Measurements from ENCODE around the gene MAG.
"Not testable (repeated sequence)": the region's sequence is repeated elsewhere in the genome, so short reads cannot be mapped to it uniquely, and the experiment has no call there.

The MAG gene

DNA sequence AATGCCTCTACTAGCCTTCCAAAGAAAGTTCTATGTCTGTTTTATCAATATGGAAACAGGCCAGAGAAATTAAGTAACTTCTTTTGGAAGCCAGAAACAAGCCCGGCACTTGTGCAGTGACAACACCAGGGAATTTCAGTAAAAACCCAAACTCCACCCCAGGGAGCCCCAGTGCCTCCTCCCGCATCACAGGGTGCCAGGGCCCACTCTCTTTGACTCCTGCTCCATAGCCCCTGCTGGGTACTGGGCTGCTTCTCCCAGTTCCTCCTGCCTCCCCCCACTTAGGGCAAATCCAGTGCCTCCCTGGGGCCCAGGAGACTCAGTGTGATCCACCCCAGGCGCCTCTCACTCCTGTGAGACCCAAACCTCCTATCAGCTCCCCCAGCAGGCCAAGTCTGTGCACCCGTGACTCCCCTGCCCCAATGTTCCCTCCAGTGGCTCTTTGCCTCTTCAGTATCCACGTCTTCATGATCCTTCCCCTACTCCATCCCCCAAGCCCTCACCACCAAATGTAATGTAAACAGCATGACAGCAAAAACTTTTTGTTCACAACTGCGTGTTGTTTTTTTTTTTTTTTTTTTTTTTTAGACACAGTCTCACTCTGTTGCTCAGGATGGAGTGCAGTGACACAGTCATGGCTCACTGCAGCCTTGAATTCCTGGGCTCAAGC is 64.0 kb downstream of the MAG start (continued):
- TF ChIP-seq POU6F1 (CRISPR knock-in tag; IDR thresholded peaks at IDR 0.05; ENCODE audit: borderline replicate concordance, low read depth) (no peak), PPARA (CRISPR knock-in tag; IDR thresholded peaks at IDR 0.05; ENCODE audit: borderline replicate concordance) (no peak), RARB (CRISPR knock-in tag; IDR thresholded peaks at IDR 0.05) (no peak), ZFP30 (CRISPR knock-in tag; IDR thresholded peaks at IDR 0.05) (no peak)
- TF ChIP-seq, protein P1, sequence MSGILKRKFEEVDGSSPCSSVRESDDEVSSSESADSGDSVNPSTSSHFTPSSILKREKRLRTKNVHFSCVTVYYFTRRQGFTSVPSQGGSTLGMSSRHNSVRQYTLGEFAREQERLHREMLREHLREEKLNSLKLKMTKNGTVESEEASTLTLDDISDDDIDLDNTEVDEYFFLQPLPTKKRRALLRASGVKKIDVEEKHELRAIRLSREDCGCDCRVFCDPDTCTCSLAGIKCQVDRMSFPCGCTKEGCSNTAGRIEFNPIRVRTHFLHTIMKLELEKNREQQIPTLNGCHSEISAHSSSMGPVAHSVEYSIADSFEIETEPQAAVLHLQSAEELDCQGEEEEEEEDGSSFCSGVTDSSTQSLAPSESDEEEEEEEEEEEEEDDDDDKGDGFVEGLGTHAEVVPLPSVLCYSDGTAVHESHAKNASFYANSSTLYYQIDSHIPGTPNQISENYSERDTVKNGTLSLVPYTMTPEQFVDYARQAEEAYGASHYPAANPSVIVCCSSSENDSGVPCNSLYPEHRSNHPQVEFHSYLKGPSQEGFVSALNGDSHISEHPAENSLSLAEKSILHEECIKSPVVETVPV (CRISPR knock-in tag; IDR thresholded peaks at IDR 0.05), result no peak

DNA sequence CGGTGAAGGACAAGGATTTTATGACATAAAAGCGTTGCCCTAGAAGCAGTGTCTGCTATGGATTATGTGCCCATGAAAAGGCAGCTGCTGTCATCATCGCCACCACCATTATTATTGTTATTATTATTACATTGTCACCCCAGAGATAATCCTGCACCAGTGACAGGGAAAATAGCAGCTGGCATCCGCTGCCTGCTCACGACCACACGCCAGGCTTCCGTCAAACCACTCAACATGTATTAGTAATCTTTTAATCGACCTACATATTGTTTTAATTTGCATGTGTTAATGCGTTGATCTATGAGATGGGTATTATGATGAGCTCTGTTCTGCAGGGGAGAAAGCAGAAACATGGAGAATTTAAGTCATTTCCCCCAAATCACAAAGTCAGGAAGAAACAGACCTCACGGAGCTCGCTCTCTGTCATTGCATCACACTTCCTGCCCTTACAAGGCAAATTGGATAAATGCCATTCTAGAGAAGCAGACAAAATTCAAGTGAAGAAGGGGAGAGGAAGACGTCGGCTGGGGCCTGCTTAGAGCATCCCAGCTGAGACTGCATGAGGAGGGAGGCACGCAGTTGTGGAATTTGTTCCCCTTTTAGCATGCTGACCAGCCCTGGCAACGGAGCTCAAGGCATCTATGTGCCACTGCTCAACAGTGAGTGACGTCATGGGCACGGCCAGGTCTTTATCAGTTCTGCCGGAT is 66.1 kb downstream of the MAG start, which contains the start of gene FFAR3:
Gene FFAR3, plus strand, starts transcription at position 594 of the 707 bp plus-strand sequence. CDS start 431 bp downstream, outside the sequence.
- no peak for ATAC-seq
- TF ChIP-seq POU6F1 (CRISPR knock-in tag; IDR thresholded peaks at IDR 0.05; ENCODE audit: borderline replicate concordance, low read depth) (no peak), ZNF565 (CRISPR knock-in tag; conservative IDR thresholded peaks at IDR 0.05; ENCODE audit: low read depth) (no peak), SNAI2 (CRISPR knock-in tag; IDR thresholded peaks at IDR 0.05) (no peak), PPARA (CRISPR knock-in tag; IDR thresholded peaks at IDR 0.05; ENCODE audit: borderline replicate concordance) (no peak), TOX (CRISPR knock-in tag; IDR thresholded peaks at IDR 0.05; ENCODE audit: borderline replicate concordance) (no peak), ISL1 (CRISPR knock-in tag; IDR thresholded peaks at IDR 0.05) (no peak), GLIS3 (CRISPR knock-in tag; IDR thresholded peaks at IDR 0.05) (no peak), ESRRG (CRISPR knock-in tag; IDR thresholded peaks at IDR 0.05) (no peak), TSHZ2 (CRISPR knock-in tag; IDR thresholded peaks at IDR 0.05) (no peak), ARNTL (CRISPR knock-in tag; IDR thresholded peaks at IDR 0.05; ENCODE audit: borderline replicate concordance, low read depth) (no peak), ZC3H10 (CRISPR knock-in tag; IDR thresholded peaks at IDR 0.05) (no peak), OSR1 (CRISPR knock-in tag; IDR thresholded peaks at IDR 0.05) (no peak), CSDC2 (CRISPR knock-in tag; IDR thresholded peaks at IDR 0.05) (no peak), ZNF70 (CRISPR knock-in tag; IDR thresholded peaks at IDR 0.05) (no peak), TCF4 (CRISPR knock-in tag; IDR thresholded peaks at IDR 0.05; ENCODE audit: borderline replicate concordance) (no peak; the same call in 1 of the 2 replicates), ZNF8 (CRISPR knock-in tag; IDR thresholded peaks at IDR 0.05) (no peak), ZFP3 (CRISPR knock-in tag; IDR thresholded peaks at IDR 0.05) (no peak)
- TF ChIP-seq, protein P2, sequence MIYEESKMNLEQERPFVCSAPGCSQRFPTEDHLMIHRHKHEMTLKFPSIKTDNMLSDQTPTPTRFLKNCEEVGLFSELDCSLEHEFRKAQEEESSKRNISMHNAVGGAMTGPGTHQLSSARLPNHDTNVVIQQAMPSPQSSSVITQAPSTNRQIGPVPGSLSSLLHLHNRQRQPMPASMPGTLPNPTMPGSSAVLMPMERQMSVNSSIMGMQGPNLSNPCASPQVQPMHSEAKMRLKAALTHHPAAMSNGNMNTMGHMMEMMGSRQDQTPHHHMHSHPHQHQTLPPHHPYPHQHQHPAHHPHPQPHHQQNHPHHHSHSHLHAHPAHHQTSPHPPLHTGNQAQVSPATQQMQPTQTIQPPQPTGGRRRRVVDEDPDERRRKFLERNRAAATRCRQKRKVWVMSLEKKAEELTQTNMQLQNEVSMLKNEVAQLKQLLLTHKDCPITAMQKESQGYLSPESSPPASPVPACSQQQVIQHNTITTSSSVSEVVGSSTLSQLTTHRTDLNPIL (CRISPR knock-in tag; IDR thresholded peaks at IDR 0.05; ENCODE audit: low read depth), result no peak

DNA sequence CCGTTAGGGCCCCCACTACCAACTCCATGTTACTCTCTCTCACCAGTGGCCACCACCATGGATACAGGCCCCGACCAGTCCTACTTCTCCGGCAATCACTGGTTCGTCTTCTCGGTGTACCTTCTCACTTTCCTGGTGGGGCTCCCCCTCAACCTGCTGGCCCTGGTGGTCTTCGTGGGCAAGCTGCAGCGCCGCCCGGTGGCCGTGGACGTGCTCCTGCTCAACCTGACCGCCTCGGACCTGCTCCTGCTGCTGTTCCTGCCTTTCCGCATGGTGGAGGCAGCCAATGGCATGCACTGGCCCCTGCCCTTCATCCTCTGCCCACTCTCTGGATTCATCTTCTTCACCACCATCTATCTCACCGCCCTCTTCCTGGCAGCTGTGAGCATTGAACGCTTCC is 66.9 kb downstream of the MAG start:
- ATAC-seq, result not testable (repeated sequence)

GRCh38 chr19:35359395-35359794 is 67.4 kb downstream of the MAG start:
- not testable (repeated sequence) for ATAC-seq

DNA sequence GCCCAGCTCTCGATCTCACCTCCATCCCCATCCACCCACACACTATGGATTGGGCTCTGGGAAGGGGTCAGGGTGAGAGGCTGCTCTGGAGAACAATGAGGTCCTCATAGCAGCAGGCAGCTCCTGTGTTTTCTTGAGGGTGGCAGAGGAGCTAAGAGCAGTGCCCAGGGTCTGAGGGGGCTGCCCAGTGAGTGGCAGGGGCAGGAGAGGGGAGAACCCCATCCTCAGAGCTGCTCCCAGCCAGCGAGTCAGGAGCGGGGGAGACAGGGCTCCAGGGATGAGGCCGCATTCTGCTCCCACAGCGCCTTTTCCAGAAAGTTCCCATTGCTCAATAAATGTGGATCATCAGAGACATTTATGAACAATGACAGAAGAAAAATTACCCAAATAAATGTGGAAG is 68.1 kb downstream of the MAG start:
- ATAC-seq, result not testable (repeated sequence)

All from SK-N-SH treated with all-trans-retinoic acid at 6 μM for 48 hours (cell line).